Measurements from ENCODE around the gene GRM4.

The GRM4 gene

GRCh38 chr6:34142061-34142998, 3.6 kb downstream of the GRM4 start:
- no peak for DNase-seq (ENCODE audit: low read depth)
- TF ChIP-seq, protein P1, sequence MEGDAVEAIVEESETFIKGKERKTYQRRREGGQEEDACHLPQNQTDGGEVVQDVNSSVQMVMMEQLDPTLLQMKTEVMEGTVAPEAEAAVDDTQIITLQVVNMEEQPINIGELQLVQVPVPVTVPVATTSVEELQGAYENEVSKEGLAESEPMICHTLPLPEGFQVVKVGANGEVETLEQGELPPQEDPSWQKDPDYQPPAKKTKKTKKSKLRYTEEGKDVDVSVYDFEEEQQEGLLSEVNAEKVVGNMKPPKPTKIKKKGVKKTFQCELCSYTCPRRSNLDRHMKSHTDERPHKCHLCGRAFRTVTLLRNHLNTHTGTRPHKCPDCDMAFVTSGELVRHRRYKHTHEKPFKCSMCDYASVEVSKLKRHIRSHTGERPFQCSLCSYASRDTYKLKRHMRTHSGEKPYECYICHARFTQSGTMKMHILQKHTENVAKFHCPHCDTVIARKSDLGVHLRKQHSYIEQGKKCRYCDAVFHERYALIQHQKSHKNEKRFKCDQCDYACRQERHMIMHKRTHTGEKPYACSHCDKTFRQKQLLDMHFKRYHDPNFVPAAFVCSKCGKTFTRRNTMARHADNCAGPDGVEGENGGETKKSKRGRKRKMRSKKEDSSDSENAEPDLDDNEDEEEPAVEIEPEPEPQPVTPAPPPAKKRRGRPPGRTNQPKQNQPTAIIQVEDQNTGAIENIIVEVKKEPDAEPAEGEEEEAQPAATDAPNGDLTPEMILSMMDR (IDR thresholded peaks at IDR 0.05; ENCODE audit: control insufficient read depth, insufficient read depth, low read depth, low read length, missing control alignments) = no peak
- no peak overlapping the region for H3K4me3 ChIP-seq (ENCODE audit: control insufficient read depth, low read depth, low read length)

GRCh38 chr6:34140075-34140474, 5.8 kb downstream of the GRM4 start:
- TF ChIP-seq, protein P1 (IDR thresholded peaks at IDR 0.05; ENCODE audit: control insufficient read depth, insufficient read depth, low read depth, low read length, missing control alignments) = no peak
- DNase-seq (ENCODE audit: low read depth) = no peak
- H3K4me3 ChIP-seq (ENCODE audit: control insufficient read depth, low read depth, low read length) = no peak overlapping the region

GRCh38 chr6:34138914-34139510, 6.9 kb downstream of the GRM4 start:
- DNase-seq (ENCODE audit: low read depth) = no peak
- no peak overlapping the region for H3K4me3 ChIP-seq (ENCODE audit: control insufficient read depth, low read depth, low read length)
- TF ChIP-seq, protein P1 (IDR thresholded peaks at IDR 0.05; ENCODE audit: control insufficient read depth, insufficient read depth, low read depth, low read length, missing control alignments) = no peak

DNA sequence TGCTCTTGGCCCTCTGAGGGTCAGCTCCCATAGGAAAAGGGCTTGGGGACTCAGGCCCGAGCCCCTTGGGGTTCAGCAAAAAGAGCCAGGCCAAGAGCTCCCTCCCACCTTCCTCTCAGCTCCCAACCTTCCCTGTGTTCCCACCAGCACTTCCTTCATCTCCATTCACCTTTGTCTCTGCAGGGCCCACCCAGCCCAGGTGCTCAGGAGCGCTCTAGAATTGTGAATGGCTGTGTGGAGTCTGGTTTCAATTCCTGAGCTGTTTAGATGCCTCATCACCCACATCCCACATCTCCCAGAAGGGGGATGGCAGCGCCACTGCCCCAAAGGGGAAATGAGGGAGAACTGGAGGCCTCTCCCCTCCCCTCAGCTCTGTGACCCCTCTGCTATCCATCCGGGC, 7.7 kb downstream of the GRM4 start:
- no peak for DNase-seq (ENCODE audit: low read depth)
- no peak overlapping the region for H3K4me3 ChIP-seq (ENCODE audit: control insufficient read depth, low read depth, low read length)
- TF ChIP-seq, protein P1 (IDR thresholded peaks at IDR 0.05; ENCODE audit: control insufficient read depth, insufficient read depth, low read depth, low read length, missing control alignments) = no peak

GRCh38 chr6:34135541-34135940, 10.3 kb downstream of the GRM4 start:
- TF ChIP-seq, protein P1 (IDR thresholded peaks at IDR 0.05; ENCODE audit: control insufficient read depth, insufficient read depth, low read depth, low read length, missing control alignments) = no peak
- H3K4me3 ChIP-seq (ENCODE audit: control insufficient read depth, low read depth, low read length) = no peak overlapping the region
- DNase-seq (ENCODE audit: low read depth) = no peak

GRCh38 chr6:34132486-34133185, 13.3 kb downstream of the GRM4 start:
- no peak for DNase-seq (ENCODE audit: low read depth)
- no peak overlapping the region for H3K4me3 ChIP-seq (ENCODE audit: control insufficient read depth, low read depth, low read length)
- TF ChIP-seq, protein P1 (IDR thresholded peaks at IDR 0.05; ENCODE audit: control insufficient read depth, insufficient read depth, low read depth, low read length, missing control alignments) = no peak
